ENCODE data around the gene PMP22. TPM values are rescaled to one million over a fixed set of nuclear protein-coding genes. Genes with fewer than 3 reads are reported as not detected.

Gene PMP22
- total and polyA plus RNA-seq, 2 of the 13 experiments (the other 11 are each of a cell fraction or from before 2014, with no cell fraction given): 5.7 to 6.2 TPM

- H3K36me3 ChIP-seq (replicated peaks in 1 of 2; ENCODE audit: control insufficient read depth in 1 of 2, insufficient read depth in 2 of 2, low read length in 2 of 2): no peaks in the 10 kb centered on the region
- no peaks in the 10 kb centered on the region for H3K4me1 ChIP-seq (ENCODE audit: insufficient read depth, low read length)
- H3K27me3 ChIP-seq (ENCODE audit: control insufficient read depth in 1 of 2, insufficient read depth in 2 of 2, low read length in 2 of 2): peaks cover 0 to 10% of the 10 kb centered on the region in 2 experiments; a peak in 2 of 5 replicates
- no peaks in the 10 kb centered on the region for H4K20me1 ChIP-seq (ENCODE audit: insufficient read depth, low read length)
- H3K79me2 ChIP-seq (ENCODE audit: insufficient read depth, low read length): no peaks in the 10 kb centered on the region
- H3K9me3 ChIP-seq (ENCODE audit: low read length): no peaks in the 10 kb centered on the region
- BruUV-seq (replicated peaks): no TSS peak
- DNase-seq (ENCODE audit: low spot score) (no peak), FAIRE-seq (no peak), ATAC-seq (no peak)
- no peak overlapping the region for H3K27ac ChIP-seq (ENCODE audit: extremely low read length, insufficient read depth, low read length)
- intact Hi-C loops (cut with micrococcal nuclease; ENCODE audit: unreplicated experiment): no loop called here
- ChIA-PET CTCF (ENCODE audit: low intra/inter-chr PET ratio, low total read pairs) (no interaction called here), POLR2A (no interaction called here)
- WGBS (ENCODE audit: low lambda C conversion rate): 35% methylated on average over 14 of the region's 14 CpGs
- H2AFZ ChIP-seq (ENCODE audit: low read length): no peak overlapping the region
- no peak overlapping the region for H3K4me3 ChIP-seq (replicated peaks in 1 of 3; ENCODE audit: insufficient read depth in 1 of 3, low read depth in 2 of 3, low read length in 3 of 3)
- in situ Hi-C loops (cut with HindIII; ENCODE audit: extremely low pct_ligation_motif_present, low pct_unique_long_range_greater_than_20kb): no loop called here
- H3K4me2 ChIP-seq (ENCODE audit: low read depth, low read length): no peak overlapping the region
- no peak overlapping the region for H3K9ac ChIP-seq (ENCODE audit: insufficient read depth, low read depth, low read length)
- TF ChIP-seq CHCHD3 (CRISPR knock-in tag; IDR thresholded peaks at IDR 0.05): no peak
- TF ChIP-seq ZNF225 (CRISPR knock-in tag; IDR thresholded peaks at IDR 0.05): no peak
- TF ChIP-seq TCF12 (IDR thresholded peaks at IDR 0.05): no peak
- no peak for TF ChIP-seq TCF12 (CRISPR knock-in tag; IDR thresholded peaks at IDR 0.05)
- no peak for TF ChIP-seq KAT2B (IDR thresholded peaks at IDR 0.05; ENCODE audit: borderline replicate concordance, low read depth, low read length)
- no peak for TF ChIP-seq KDM4B (CRISPR knock-in tag; IDR thresholded peaks at IDR 0.05)
- no peak for TF ChIP-seq FUBP1 (CRISPR knock-in tag; IDR thresholded peaks at IDR 0.05; ENCODE audit: borderline replicate concordance)
- no peak for TF ChIP-seq ZNF543 (CRISPR knock-in tag; IDR thresholded peaks at IDR 0.05)
- no peak for TF ChIP-seq ZNF333 (CRISPR knock-in tag; IDR thresholded peaks at IDR 0.05; ENCODE audit: borderline replicate concordance)
- TF ChIP-seq NFAT5 (CRISPR knock-in tag; IDR thresholded peaks at IDR 0.05): no peak
- no peak for TF ChIP-seq ZBTB26 (CRISPR knock-in tag; IDR thresholded peaks at IDR 0.05; ENCODE audit: borderline replicate concordance)
- TF ChIP-seq TOE1 (CRISPR knock-in tag; IDR thresholded peaks at IDR 0.05): no peak
- TF ChIP-seq SRSF9 (IDR thresholded peaks at IDR 0.05; ENCODE audit: borderline replicate concordance, insufficient read depth, low read depth, low read length, poor library complexity, severe bottlenecking): no peak
- TF ChIP-seq HOXA9 (CRISPR knock-in tag; IDR thresholded peaks at IDR 0.05; ENCODE audit: borderline replicate concordance): no peak
Observed at GRCh38 chr17:15303851-15304250, 38.7 kb upstream of the PMP22 start.

Data from HepG2 (cell line).